Activated naive CD4-positive, alpha-beta T cell treated with anti-CD3 and anti-CD28 coated beads, Interleukin-2, amount 50 U/mL, for 24 hours (primary cell): ENCODE data around the gene MEX3A.

Experiments used
- H3K27ac Mint-ChIP-seq: one replicate; pipeline ENCODE4 v1.8.0; 2021; ENCODE audit warnings: mild to moderate bottlenecking, mixed read lengths
- H3K27me3 Mint-ChIP-seq: one replicate; pipeline ENCODE4 v1.8.0; 2021; ENCODE audit warnings: mixed read lengths
- H3K36me3 Mint-ChIP-seq: one replicate; pipeline ENCODE4 v1.8.0; 2021; ENCODE audit warnings: mixed read lengths
- H3K4me1 Mint-ChIP-seq: one replicate; pipeline ENCODE4 v1.8.0; 2021; ENCODE audit warnings: mixed read lengths
- H3K4me3 Mint-ChIP-seq: one replicate; pipeline ENCODE4 v1.8.0; 2021; ENCODE audit warnings: mild to moderate bottlenecking, mixed read lengths
- H3K9me3 Mint-ChIP-seq: one replicate; pipeline ENCODE4 v1.8.0; 2021; ENCODE audit warnings: mixed read lengths

Gene MEX3A

GRCh38 chr1:156110252-156110651, 28.0 kb upstream of the MEX3A start:
- H3K27me3 Mint-ChIP-seq: no peaks in the 10 kb centered on the region
- no peak overlapping the region for H3K4me3 Mint-ChIP-seq
- peaks cover 42% of the 10 kb centered on the region for H3K4me1 Mint-ChIP-seq
- peaks cover 3% of the 10 kb centered on the region for H3K36me3 Mint-ChIP-seq
- no peaks in the 10 kb centered on the region for H3K9me3 Mint-ChIP-seq
- H3K27ac Mint-ChIP-seq: no peak overlapping the region

GRCh38 chr1:156108664-156109241, 26.5 kb upstream of the MEX3A start:
- H3K4me1 Mint-ChIP-seq: peaks cover 46% of the 10 kb centered on the region
- H3K27ac Mint-ChIP-seq: no peak overlapping the region
- no peaks in the 10 kb centered on the region for H3K36me3 Mint-ChIP-seq
- H3K27me3 Mint-ChIP-seq: no peaks in the 10 kb centered on the region
- H3K9me3 Mint-ChIP-seq: no peaks in the 10 kb centered on the region
- no peak overlapping the region for H3K4me3 Mint-ChIP-seq

GRCh38 chr1:156108057-156108456, 25.8 kb upstream of the MEX3A start:
- no peak overlapping the region for H3K4me3 Mint-ChIP-seq
- H3K27ac Mint-ChIP-seq: no peak overlapping the region
- no peaks in the 10 kb centered on the region for H3K36me3 Mint-ChIP-seq
- no peaks in the 10 kb centered on the region for H3K27me3 Mint-ChIP-seq
- H3K9me3 Mint-ChIP-seq: no peaks in the 10 kb centered on the region
- H3K4me1 Mint-ChIP-seq: peaks cover 47% of the 10 kb centered on the region

GRCh38 chr1:156106624-156107488, 24.6 kb upstream of the MEX3A start:
- Mint-ChIP-seq H3K9me3 (no peaks in the 10 kb centered on the region), H3K36me3 (no peaks in the 10 kb centered on the region), H3K27ac (peak overlapping the region; percentile 93), H3K4me1 (peaks cover 50% of the 10 kb centered on the region), H3K27me3 (no peaks in the 10 kb centered on the region), H3K4me3 (peak overlapping the region; percentile 79)

- Mint-ChIP-seq H3K4me3 (peak overlapping the region; percentile 81), H3K9me3 (no peaks in the 10 kb centered on the region), H3K27me3 (no peaks in the 10 kb centered on the region), H3K4me1 (peaks cover 58% of the 10 kb centered on the region), H3K27ac (peak overlapping the region; percentile 85), H3K36me3 (no peaks in the 10 kb centered on the region)
Measured at GRCh38 chr1:156104861-156105832, 22.9 kb upstream of the MEX3A start.

- H3K36me3 Mint-ChIP-seq: no peaks in the 10 kb centered on the region
- peak overlapping the region; percentile 76 for H3K27ac Mint-ChIP-seq
- H3K27me3 Mint-ChIP-seq: no peaks in the 10 kb centered on the region
- H3K4me1 Mint-ChIP-seq: peaks cover 55% of the 10 kb centered on the region
- H3K4me3 Mint-ChIP-seq: peak overlapping the region; percentile 48
- no peaks in the 10 kb centered on the region for H3K9me3 Mint-ChIP-seq
Measured at GRCh38 chr1:156104065-156104810, 22.0 kb upstream of the MEX3A start.

- no peaks in the 10 kb centered on the region for H3K27me3 Mint-ChIP-seq
- no peaks in the 10 kb centered on the region for H3K36me3 Mint-ChIP-seq
- no peak overlapping the region for H3K4me3 Mint-ChIP-seq
- peaks cover 56% of the 10 kb centered on the region for H3K4me1 Mint-ChIP-seq
- H3K9me3 Mint-ChIP-seq: no peaks in the 10 kb centered on the region
- peak overlapping the region; percentile 76 for H3K27ac Mint-ChIP-seq
Measured at GRCh38 chr1:156103521-156103947, 21.3 kb upstream of the MEX3A start.

GRCh38 chr1:156102633-156103511, 20.6 kb upstream of the MEX3A start:
- no peaks in the 10 kb centered on the region for H3K27me3 Mint-ChIP-seq
- peak overlapping the region; percentile 27 for H3K27ac Mint-ChIP-seq
- H3K4me1 Mint-ChIP-seq: peaks cover 62% of the 10 kb centered on the region
- no peak overlapping the region for H3K4me3 Mint-ChIP-seq
- no peaks in the 10 kb centered on the region for H3K36me3 Mint-ChIP-seq
- H3K9me3 Mint-ChIP-seq: no peaks in the 10 kb centered on the region

GRCh38 chr1:156101880-156102279, 19.6 kb upstream of the MEX3A start:
- Mint-ChIP-seq H3K9me3 (no peaks in the 10 kb centered on the region), H3K4me3 (no peak overlapping the region), H3K27me3 (no peaks in the 10 kb centered on the region), H3K36me3 (no peaks in the 10 kb centered on the region), H3K4me1 (peaks cover 65% of the 10 kb centered on the region), H3K27ac (no peak overlapping the region)

GRCh38 chr1:156100205-156100995, 18.1 kb upstream of the MEX3A start:
- H3K27me3 Mint-ChIP-seq: no peaks in the 10 kb centered on the region
- H3K27ac Mint-ChIP-seq: peak overlapping the region; percentile 9
- no peaks in the 10 kb centered on the region for H3K36me3 Mint-ChIP-seq
- H3K9me3 Mint-ChIP-seq: no peaks in the 10 kb centered on the region
- no peak overlapping the region for H3K4me3 Mint-ChIP-seq
- peaks cover 67% of the 10 kb centered on the region for H3K4me1 Mint-ChIP-seq

GRCh38 chr1:156099282-156099681, 17.0 kb upstream of the MEX3A start:
- Mint-ChIP-seq H3K27me3 (no peaks in the 10 kb centered on the region), H3K9me3 (no peaks in the 10 kb centered on the region), H3K27ac (no peak overlapping the region), H3K36me3 (no peaks in the 10 kb centered on the region), H3K4me3 (no peak overlapping the region), H3K4me1 (peaks cover 56% of the 10 kb centered on the region)

- Mint-ChIP-seq H3K27ac (peak overlapping the region; percentile 59), H3K27me3 (no peaks in the 10 kb centered on the region), H3K9me3 (no peaks in the 10 kb centered on the region), H3K4me1 (peaks cover 52% of the 10 kb centered on the region), H3K4me3 (no peak overlapping the region), H3K36me3 (no peaks in the 10 kb centered on the region)
Measured at GRCh38 chr1:156098784-156099183, 16.5 kb upstream of the MEX3A start.

GRCh38 chr1:156097499-156098178, 15.4 kb upstream of the MEX3A start:
- no peaks in the 10 kb centered on the region for H3K36me3 Mint-ChIP-seq
- H3K4me3 Mint-ChIP-seq: peak overlapping the region; percentile 67
- no peaks in the 10 kb centered on the region for H3K27me3 Mint-ChIP-seq
- peaks cover 41% of the 10 kb centered on the region for H3K4me1 Mint-ChIP-seq
- peak overlapping the region; percentile 59 for H3K27ac Mint-ChIP-seq
- H3K9me3 Mint-ChIP-seq: no peaks in the 10 kb centered on the region
